GM21447 (cell line): Measurements from ENCODE around the gene ABI1.
"Not testable (repeated sequence)": the region's sequence is repeated elsewhere in the genome, so short reads cannot be mapped to it uniquely, and the experiment has no call there.

ENCODE experiments used
- ATAC-seq: cut with Tn5 transposase; IDR thresholded peaks from one replicate; pipeline ENCODE4 v1.9.1; 2021; ENCODE audit not compliant: unreplicated experiment

Gene ABI1

DNA sequence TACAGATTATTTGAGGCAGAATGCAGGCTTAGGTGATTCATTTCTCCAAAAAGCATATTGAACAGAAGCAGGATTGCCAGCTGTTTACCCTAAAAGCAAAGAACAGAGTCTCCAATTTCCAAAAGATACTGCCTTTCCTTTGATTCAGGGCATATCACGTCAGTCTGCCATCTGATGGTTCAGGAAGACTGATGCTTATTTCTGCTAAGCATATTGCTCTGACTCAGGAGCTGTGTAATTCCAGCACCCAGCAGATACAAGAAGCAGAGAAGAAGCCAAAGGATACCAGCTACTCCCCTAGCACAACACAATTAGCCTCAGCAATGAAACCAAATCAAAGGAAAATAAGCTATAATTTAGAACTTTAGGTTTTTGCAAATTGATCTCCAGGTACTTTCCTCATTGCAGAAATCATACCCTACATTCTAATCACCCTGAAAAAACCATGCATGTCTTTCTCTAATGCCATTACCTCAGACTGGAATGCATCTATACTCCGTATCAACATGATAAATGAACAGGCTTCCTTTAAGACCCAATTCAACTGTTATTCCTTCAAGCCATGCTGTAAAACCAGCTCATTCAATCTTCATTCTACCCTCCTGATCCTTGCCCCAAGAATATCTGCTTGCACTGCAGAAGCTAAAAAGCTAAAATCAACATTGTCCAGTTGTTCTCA is 55.1 kb downstream of the ABI1 start:
- no peak for ATAC-seq

GRCh38 chr10:26804418-26805393 is 56.1 kb downstream of the ABI1 start:
- no peak for ATAC-seq

DNA sequence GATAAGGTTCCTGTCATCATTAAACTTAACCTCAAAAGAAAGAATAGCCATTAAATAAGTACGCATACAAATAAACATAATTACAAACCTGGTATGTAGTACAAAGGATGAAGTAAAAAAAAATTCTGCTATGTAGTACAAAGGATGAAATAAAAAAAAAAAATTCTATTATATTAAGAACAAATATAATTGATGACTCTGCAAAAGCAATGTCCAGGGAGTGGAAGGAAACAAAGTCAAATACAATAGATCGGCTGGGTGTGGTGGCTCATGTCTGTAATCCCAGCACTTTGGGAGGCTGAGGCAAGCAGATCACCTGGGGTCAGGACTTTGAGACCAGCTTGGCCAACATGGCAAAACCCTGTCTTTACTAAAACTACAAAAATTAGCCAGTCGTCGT is 56.9 kb downstream of the ABI1 start:
- no peak for ATAC-seq

DNA sequence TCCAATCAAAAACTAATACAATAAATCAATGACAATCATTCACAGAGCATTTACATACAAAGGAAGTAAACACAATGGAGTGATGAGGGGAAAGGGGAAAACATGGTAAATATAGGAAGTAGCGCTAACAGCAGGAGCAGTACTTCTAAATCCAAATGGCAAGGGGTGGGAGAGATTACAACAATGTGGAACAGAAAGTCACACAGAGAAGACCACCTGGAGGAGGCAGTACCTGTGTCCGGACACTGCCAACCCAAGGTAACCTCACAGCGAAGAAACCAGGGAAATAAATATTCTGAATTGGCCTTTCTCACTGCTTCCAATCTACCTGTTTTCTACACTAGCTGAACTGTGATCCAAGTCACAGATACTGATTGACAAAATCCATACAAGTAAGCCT is 58.2 kb downstream of the ABI1 start:
- ATAC-seq, result no peak

GRCh38 chr10:26801831-26802230 is 58.9 kb downstream of the ABI1 start:
- no peak for ATAC-seq

DNA sequence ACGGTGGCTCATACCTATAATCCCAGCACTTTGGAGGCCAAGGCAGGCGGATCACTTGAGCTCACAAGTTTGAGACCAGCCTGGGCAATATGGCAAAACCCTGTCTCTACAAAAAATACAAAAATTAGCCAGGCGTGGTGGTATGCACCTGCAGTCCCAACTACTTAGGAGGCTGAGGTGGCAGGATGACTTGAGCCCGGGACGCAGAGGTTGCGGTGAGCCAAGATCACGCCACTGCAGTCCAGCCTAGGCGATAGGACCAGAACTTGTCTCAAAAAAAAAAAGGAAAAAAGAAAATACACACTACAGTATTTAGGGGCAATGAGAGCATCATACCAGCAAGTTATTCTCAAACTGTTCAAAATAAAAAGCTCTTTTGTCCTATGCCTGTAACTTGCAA is 59.5 kb downstream of the ABI1 start:
- ATAC-seq, result no peak

GRCh38 chr10:26800468-26800867 is 60.3 kb downstream of the ABI1 start:
- no peak for ATAC-seq

GRCh38 chr10:26799342-26799741 is 61.4 kb downstream of the ABI1 start:
- no peak for ATAC-seq

- no peak for ATAC-seq
These were observed 62.5 kb downstream of the ABI1 start for GRCh38 chr10:26798298-26798697.

- no peak for ATAC-seq
These were observed 63.4 kb downstream of the ABI1 start for GRCh38 chr10:26797340-26797739.

DNA sequence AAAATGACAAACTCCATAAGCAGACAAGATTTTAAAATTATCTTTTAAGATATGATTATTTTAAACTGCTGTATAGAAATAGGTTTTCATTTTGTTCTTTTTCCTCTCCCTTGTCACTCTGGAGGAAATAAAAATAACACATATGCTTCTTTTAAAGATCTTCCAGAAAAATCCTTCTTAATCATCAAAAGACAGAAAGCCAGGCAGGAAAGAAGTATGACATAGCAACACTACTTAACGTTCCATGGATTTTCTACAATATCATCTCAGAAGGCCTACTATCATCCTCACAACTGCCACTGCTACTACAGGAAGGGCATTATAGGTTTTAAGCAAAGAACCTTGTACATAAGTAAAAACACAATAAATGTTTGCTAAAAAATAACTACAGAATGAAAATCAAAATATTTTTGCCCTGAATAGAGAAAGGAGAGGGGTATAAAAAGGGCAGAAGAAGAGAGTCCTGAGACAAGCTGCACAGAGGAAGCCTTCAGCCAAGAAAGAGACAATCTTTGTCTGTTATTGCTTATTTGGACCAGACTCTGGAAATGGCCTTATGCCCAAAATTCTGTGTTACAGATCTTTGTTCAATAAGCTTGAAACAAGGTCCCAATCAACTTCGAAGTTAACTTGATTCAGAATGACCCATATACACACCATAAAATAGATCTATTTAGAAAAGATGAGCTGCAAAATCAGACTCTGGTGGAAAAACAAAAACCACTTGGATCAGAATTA is 67.8 kb downstream of the ABI1 start:
- ATAC-seq, result no peak

DNA sequence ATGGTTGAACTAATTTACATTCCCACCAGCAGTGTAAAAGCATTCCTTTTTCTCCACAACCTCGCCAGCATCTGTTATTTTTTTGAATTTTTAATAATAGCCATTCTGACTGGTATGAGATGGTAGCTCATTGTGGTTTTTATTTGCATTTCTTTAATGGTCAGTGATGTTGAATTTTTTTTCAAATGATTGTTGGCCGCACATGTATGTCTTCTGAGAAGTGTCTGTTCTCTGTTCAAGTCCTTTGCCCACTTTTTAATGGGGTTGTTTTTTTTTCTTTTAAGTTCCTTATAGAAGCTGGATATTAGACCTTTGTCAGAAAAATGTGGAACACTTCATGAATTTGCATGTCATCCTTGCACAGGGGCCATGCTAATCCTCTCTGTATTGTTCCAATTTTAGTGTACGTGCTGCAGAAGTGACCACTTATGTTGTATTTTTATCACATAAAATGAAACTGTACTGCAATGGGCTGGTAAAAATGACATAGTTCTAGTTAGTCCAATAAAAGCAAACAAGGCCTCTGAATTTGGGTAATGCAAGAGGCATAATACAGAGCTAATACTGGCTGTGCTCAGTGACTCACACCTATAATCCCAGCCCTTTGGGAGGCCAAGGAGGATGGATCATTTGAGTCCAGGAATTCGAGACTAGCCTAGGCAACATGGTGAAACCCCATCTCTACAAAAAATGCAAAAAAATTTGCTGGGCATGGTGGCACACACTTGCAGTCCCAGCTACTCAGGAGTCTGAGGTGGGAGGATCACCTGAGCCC is 70.3 kb downstream of the ABI1 start:
- ATAC-seq, result no peak

GRCh38 chr10:26789779-26790178 is 71.0 kb downstream of the ABI1 start:
- not testable (repeated sequence) for ATAC-seq

DNA sequence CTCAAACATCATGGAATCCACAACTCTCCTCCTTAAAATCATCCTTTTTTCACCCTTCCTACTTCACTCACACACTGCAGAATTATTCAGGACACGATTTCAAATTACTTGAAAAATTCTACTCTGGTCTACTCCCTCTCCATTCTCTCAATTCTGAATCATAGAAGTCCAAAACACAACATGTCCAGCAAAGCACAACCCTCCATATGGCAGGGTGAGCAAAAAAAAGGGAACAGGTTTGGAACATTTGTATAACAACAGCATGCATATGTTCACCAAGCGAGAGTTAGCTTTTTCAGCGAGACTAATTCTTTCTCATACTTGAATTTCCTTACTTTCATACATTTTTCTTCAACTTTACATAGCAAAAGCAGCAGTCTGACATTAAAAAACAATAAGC is 73.4 kb downstream of the ABI1 start:
- ATAC-seq, result no peak

- peak; percentile 8 for ATAC-seq
These were observed 79.0 kb downstream of the ABI1 start for GRCh38 chr10:26781797-26782196.

GRCh38 chr10:26780793-26781601 is 79.8 kb downstream of the ABI1 start:
- peak; percentile 71 for ATAC-seq

DNA sequence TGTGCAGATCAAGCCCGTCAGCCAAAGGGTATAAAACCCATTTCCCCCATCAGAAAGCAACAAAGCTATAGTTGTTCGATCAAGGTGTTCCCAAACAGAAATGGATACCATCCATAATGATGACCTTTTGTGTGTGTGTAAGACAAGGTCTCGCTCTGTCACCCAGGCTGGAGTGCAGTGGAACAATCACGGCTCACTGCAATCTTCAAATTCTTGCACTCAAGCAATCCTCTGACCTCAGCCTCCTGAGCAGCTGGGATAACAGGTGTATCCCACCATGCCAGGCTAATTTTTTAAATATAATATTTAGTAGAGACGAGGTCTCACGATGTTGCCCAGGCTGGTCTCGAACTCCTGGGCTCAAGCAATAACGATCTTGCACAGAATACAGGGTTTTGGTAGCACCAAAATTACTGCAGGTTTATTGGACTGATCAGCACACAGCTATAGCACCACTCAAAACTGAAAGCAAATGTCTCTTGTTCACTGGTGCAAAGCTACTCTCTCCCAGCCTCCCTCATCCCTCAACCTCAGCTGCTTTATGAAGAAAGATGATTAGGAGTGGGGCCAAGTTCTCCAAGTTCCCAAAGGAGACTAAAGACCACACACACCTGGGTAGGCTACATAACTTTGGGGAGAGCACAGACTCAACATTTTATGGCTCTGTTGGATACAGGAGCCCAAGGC is 80.5 kb downstream of the ABI1 start:
- ATAC-seq, result no peak

- ATAC-seq, result no peak
These were observed 81.4 kb downstream of the ABI1 start for GRCh38 chr10:26779176-26779860.

GRCh38 chr10:26777686-26778085 is 83.1 kb downstream of the ABI1 start:
- no peak for ATAC-seq
